H1 (cell line): Measurements from ENCODE around the gene TFAP2E. TPM values are rescaled to one million over a fixed set of nuclear protein-coding genes. Genes with fewer than 3 reads are reported as not detected.
A peak's percentile ranks its signal among the peaks of the same experiment; 100 is the strongest.
"Not testable (repeated sequence)": the region's sequence is repeated elsewhere in the genome, so short reads cannot be mapped to it uniquely, and the experiment has no call there.

Experiments used
- CTCF ChIA-PET: fragments of 300-600 bp; sonication (Branson Sonifier 250); formaldehyde crosslinking; loops from one replicate; lab custom pipeline; 2021; ENCODE audit not compliant: partially characterized antibody; lab: Charles Lee
- POLR2A ChIA-PET: fragments of 300-600 bp; sonication (Branson Sonifier 250); formaldehyde crosslinking; loops from one replicate; lab custom pipeline; 2021; ENCODE audit warnings: inconsistent platforms; ENCODE audit not compliant: partially characterized antibody; lab: Charles Lee
- DNase-seq, 2 experiments: peaks; one replicate each; pipeline versions ENCODE4 v3.0.0 to v3.0.0-alpha.2; 2010 to 2022; ENCODE audit warnings: low spot score in 2 of 2, low read depth in 1 of 2, mixed read lengths in 1 of 2
- FAIRE-seq: peaks from 2 replicates; lab custom pipeline; 2011; peaks lifted over from hg19 to GRCh38; lab: Jason Lieb, UNC
- H2AFZ ChIP-seq: 2 replicates; pipeline ENCODE4 v1.8.1; 2012; ENCODE audit warnings: low read length, inconsistent platforms
- H2AK5ac ChIP-seq: 2 replicates; pipeline ENCODE4 v1.6.1; 2013; ENCODE audit warnings: low read depth, low read length
- H2BK120ac ChIP-seq: replicated peaks from 2 replicates; pipeline ENCODE3; 2013; ENCODE audit warnings: low read depth, low read length, inconsistent platforms
- H2BK12ac ChIP-seq: 2 replicates; pipeline ENCODE4 v1.6.1; 2013; ENCODE audit warnings: low read depth, low read length
- H2BK15ac ChIP-seq: 2 replicates; pipeline ENCODE4 v1.6.1; 2013; ENCODE audit warnings: low read length
- H2BK20ac ChIP-seq: 2 replicates; pipeline ENCODE4 v1.6.1; 2013; ENCODE audit warnings: low read length
- H2BK5ac ChIP-seq: 2 replicates; pipeline ENCODE4 v1.6.1; 2013; ENCODE audit warnings: low read depth, low read length
- H3K14ac ChIP-seq: 2 replicates; pipeline ENCODE4 v1.6.1; 2013; ENCODE audit warnings: inconsistent platforms; ENCODE audit not compliant: insufficient read length
- H3K18ac ChIP-seq: 2 replicates; pipeline ENCODE4 v1.6.1; 2013; ENCODE audit warnings: low read length; ENCODE audit errors: extremely low read depth
- H3K23ac ChIP-seq: 2 replicates; pipeline ENCODE4 v1.6.1; 2013; ENCODE audit warnings: inconsistent platforms; ENCODE audit not compliant: insufficient read length
- H3K23me2 ChIP-seq: 2 replicates; pipeline ENCODE4 v1.6.1; 2013; ENCODE audit warnings: low read depth, low read length
- H3K27ac ChIP-seq: 2 replicates; pipeline ENCODE4 v1.6.1; 2011; ENCODE audit warnings: low read depth, low read length, inconsistent platforms
- H3K27me3 ChIP-seq, 4 experiments: replicated peaks in 1 of 4; 1 replicate in 1 of 4; 2 replicates in 3 of 4; pipeline versions ENCODE4 v1.6.1 to v1.8.1; 2011 to 2013; ENCODE audit warnings: low read length in 3 of 4, mild to moderate bottlenecking in 3 of 4, inconsistent platforms in 2 of 4, mixed read lengths in 2 of 4, moderate library complexity in 1 of 4; ENCODE audit not compliant: control insufficient read depth in 3 of 4, insufficient read depth in 3 of 4; ENCODE audit errors: extremely low read depth in 1 of 4
- H3K36me3 ChIP-seq, 4 experiments: 2 replicates each; pipeline versions ENCODE4 v1.6.1 to v1.8.1; 2011 to 2013; ENCODE audit warnings: mild to moderate bottlenecking in 4 of 4, low read length in 3 of 4, moderate library complexity in 2 of 4, control low read depth in 1 of 4, inconsistent platforms in 1 of 4; ENCODE audit not compliant: insufficient read depth in 4 of 4, control insufficient read depth in 2 of 4
- H3K4ac ChIP-seq: replicated peaks from 2 replicates; pipeline ENCODE3; 2013; ENCODE audit warnings: low read length, low read depth, mixed read lengths, inconsistent platforms; ENCODE audit not compliant: insufficient read length
- H3K4me1 ChIP-seq, 4 experiments: replicated peaks in 1 of 4; 1 replicate in 1 of 4; 2 replicates in 3 of 4; pipeline versions ENCODE4 v1.6.1 to v1.8.1; 2011 to 2013; ENCODE audit warnings: low read length in 3 of 4, inconsistent platforms in 2 of 4, mixed read lengths in 1 of 4; ENCODE audit not compliant: insufficient read depth in 4 of 4, control insufficient read depth in 3 of 4
- H3K4me2 ChIP-seq, 2 experiments: 2 replicates each; pipeline versions ENCODE4 v1.6.1 to v1.8.1; 2011 to 2013; ENCODE audit warnings: low read depth in 2 of 2, low read length in 2 of 2, control low read depth in 1 of 2, inconsistent platforms in 1 of 2, mild to moderate bottlenecking in 1 of 2; ENCODE audit not compliant: insufficient read depth in 1 of 2
- H3K4me3 ChIP-seq, 4 experiments: fragments of 200-600, 300-600 bp in 1 of 4; sonication (generic), shearing (Covaris generic), sonication (Bioruptor Twin) in 1 of 4; 2 replicates each; pipeline versions ENCODE4 v1.5.1 to v1.8.1; 2011 to 2016; ENCODE audit warnings: low read length in 4 of 4, low read depth in 3 of 4, control low read depth in 2 of 4, inconsistent platforms in 2 of 4, mild to moderate bottlenecking in 2 of 4, mixed read lengths in 1 of 4, moderate library complexity in 1 of 4; ENCODE audit not compliant: insufficient read depth in 2 of 4; ENCODE audit errors: extremely low read depth in 1 of 4
- H3K56ac ChIP-seq: replicated peaks from 2 replicates; pipeline ENCODE3; 2013; ENCODE audit warnings: low read depth, mild to moderate bottlenecking, mixed read lengths, low read length, inconsistent platforms; ENCODE audit not compliant: insufficient read length
- H3K79me1 ChIP-seq: 2 replicates; pipeline ENCODE4 v1.6.1; 2013; ENCODE audit warnings: low read depth, low read length, control low read depth
- H3K79me2 ChIP-seq, 2 experiments: 2 replicates each; pipeline versions ENCODE4 v1.6.1 to v1.8.1; 2012 to 2013; ENCODE audit warnings: low read length in 2 of 2, mild to moderate bottlenecking in 2 of 2, inconsistent platforms in 1 of 2; ENCODE audit not compliant: insufficient read depth in 2 of 2, control insufficient read depth in 1 of 2
- H3K9ac ChIP-seq, 4 experiments: replicated peaks in 1 of 4; 1 replicate in 1 of 4; 2 replicates in 3 of 4; pipeline versions ENCODE4 v1.6.1 to v1.8.1; 2011 to 2013; ENCODE audit warnings: low read depth in 3 of 4, low read length in 3 of 4, control low read depth in 2 of 4, mild to moderate bottlenecking in 2 of 4, moderate library complexity in 2 of 4, inconsistent platforms in 1 of 4; ENCODE audit errors: extremely low read depth in 1 of 4
- H3K9me3 ChIP-seq, 2 experiments: 2 replicates each; pipeline versions ENCODE4 v1.6.1 to v1.8.1; 2012 to 2013; ENCODE audit warnings: mild to moderate bottlenecking in 2 of 2, moderate library complexity in 2 of 2, control low read depth in 1 of 2, inconsistent platforms in 1 of 2, low read depth in 1 of 2, low read length in 1 of 2, mixed read lengths in 1 of 2; ENCODE audit not compliant: insufficient read depth in 2 of 2
- H4K20me1 ChIP-seq, 2 experiments: replicated peaks in 1 of 2; 2 replicates each; pipeline versions ENCODE3 to v1.8.1; 2011 to 2013; ENCODE audit warnings: inconsistent platforms in 2 of 2, low read length in 2 of 2, mild to moderate bottlenecking in 1 of 2; ENCODE audit not compliant: insufficient read depth in 2 of 2, control insufficient read depth in 1 of 2
- H4K5ac ChIP-seq: 2 replicates; pipeline ENCODE4 v1.6.1; 2013; ENCODE audit warnings: low read length, low read depth, mixed read lengths, inconsistent platforms; ENCODE audit not compliant: insufficient read length
- H4K8ac ChIP-seq: 2 replicates; pipeline ENCODE4 v1.8.0; 2013; ENCODE audit warnings: mild to moderate bottlenecking, moderate library complexity, low read length, inconsistent platforms; ENCODE audit not compliant: insufficient read depth; ENCODE audit errors: extremely low read depth
- H4K91ac ChIP-seq: replicated peaks from 2 replicates; pipeline ENCODE3; 2013; ENCODE audit warnings: low read length, mixed read lengths, inconsistent platforms; ENCODE audit not compliant: insufficient read length
- EZH2 ChIP-seq: fragments of 200-600 bp; sonication (generic); IDR thresholded peaks from 2 replicates; pipeline ENCODE4 v1.7.1; 2012; ENCODE audit warnings: low read depth, mild to moderate bottlenecking, moderate library complexity, low read length, inconsistent platforms; ENCODE audit not compliant: severe bottlenecking
- KDM4A ChIP-seq: IDR thresholded peaks from one replicate; pipeline ENCODE4 v1.7.1; 2012; ENCODE audit warnings: low read depth, mild to moderate bottlenecking, moderate library complexity, low read length, inconsistent platforms; ENCODE audit not compliant: severe bottlenecking
- WGBS, 2 experiments: shearing (Covaris generic) in 1 of 2; methylation state at CpG; one replicate each; pipeline versions ENCODE4 v1.1.6 to v1.1.7; 2013 to 2015; ENCODE audit warnings: low lambda C conversion rate in 2 of 2, mixed read lengths in 2 of 2, inconsistent platforms in 1 of 2, low coverage in 1 of 2, missing lambda C conversion rate in 1 of 2; ENCODE audit not compliant: insufficient replicate concordance in 2 of 2, insufficient coverage in 1 of 2, insufficient read length in 1 of 2; ENCODE audit errors: extremely low coverage in 1 of 2, missing lambda C conversion rate in 1 of 2; 5-methylcytosine and 5-hydroxymethylcytosine counted together
- polyA plus RNA-seq, 7 experiments: library from polyadenylated mRNA; depleted of rRNA in 3 of 7; stranded (reverse) in 5 of 7; unstranded in 2 of 7; fragments of >200 nt in 5 of 7; fragments of 200-250 nt in 2 of 7; gene quantifications; 1 replicate in 5 of 7; 2 replicates in 1 of 7; 4 replicates in 1 of 7; pipeline versions ENCODE4 v1.2.1 to v1.2.3, GENCODE V29; 2011 to 2013; ENCODE audit warnings: missing spikeins in 2 of 7, mixed read lengths in 2 of 7
- total RNA-seq: library from RNA; stranded (reverse); fragmentation: NEBNext Ultra II Directional; extraction: Animal tissue kit (Norgen Biotek cat#: 25700); gene quantifications from 2 replicates; pipeline ENCODE4 v1.2.1, GENCODE V29; 2021

Gene TFAP2E
- total and polyA plus RNA-seq, 2 of the 8 experiments (the other 6 are each of a cell fraction or from before 2014, with no cell fraction given) = 0.24 to 0.50 TPM

DNA sequence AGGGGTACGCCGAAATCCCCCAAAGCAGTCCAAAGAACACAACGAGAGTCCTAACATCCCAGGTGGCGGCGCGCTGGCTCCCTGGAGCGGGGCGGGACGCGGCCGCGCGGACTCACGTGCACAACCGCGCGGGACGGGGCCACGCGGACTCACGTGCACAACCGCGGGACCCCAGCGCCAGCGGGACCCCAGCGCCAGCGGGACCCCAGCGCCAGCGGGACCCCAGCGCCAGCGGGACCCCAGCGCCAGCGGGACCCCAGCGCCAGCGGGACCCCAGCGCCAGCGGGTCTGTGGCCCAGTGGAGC, 3.6 kb downstream of the TFAP2E start:
- not testable (repeated sequence) for H2AFZ ChIP-seq, H3K9me3 ChIP-seq, H3K4ac ChIP-seq, H2BK12ac ChIP-seq, H3K9ac ChIP-seq, H3K14ac ChIP-seq, H3K79me2 ChIP-seq, H3K56ac ChIP-seq, H3K23ac ChIP-seq, H2BK120ac ChIP-seq, H2BK5ac ChIP-seq, H2BK15ac ChIP-seq, H2BK20ac ChIP-seq, H3K27ac ChIP-seq, H4K5ac ChIP-seq, H2AK5ac ChIP-seq, H3K79me1 ChIP-seq, H3K18ac ChIP-seq, H4K91ac ChIP-seq, DNase-seq, FAIRE-seq
- H4K20me1 ChIP-seq = peaks cover 0 to 18% of the 10 kb centered on the region in 2 experiments
- peak overlapping the region; percentile 30 to 58 (median 46); a peak in 7 of 8 replicates for H3K4me3 ChIP-seq
- TF ChIP-seq KDM4A (peak; percentile 33), EZH2 (peak; percentile 87)
- ChIA-PET POLR2A (interaction anchor here (1.0 to 1.7 kb wide), 5 partner anchors 8 to 193 kb away, joined by 3 to 5 read pairs (median 3); partner anchors contain the start of genes C1orf216 and CLSPN), CTCF (interaction anchor here (0.6 to 8.5 kb wide), 4 partner anchors 10 to 139 kb away, joined by 3 to 81 read pairs (median 33); partner anchors contain the start of gene C1orf216)
- WGBS, 2 experiments = 7% methylated on average over 26 of the region's 37 CpGs; no CpG with 5 or more reads in 1 of the 2 experiments
- peak overlapping the region; percentile 53; the same call in 1 of the 2 replicates for H4K8ac ChIP-seq
- peaks cover 7 to 20% (median 15%) of the 10 kb centered on the region in 4 experiments for H3K4me1 ChIP-seq
- peak overlapping the region; percentile 83 to 88 for H3K4me2 ChIP-seq
- H3K36me3 ChIP-seq = peaks cover 0 to 11% (median 0%) of the 10 kb centered on the region in 4 experiments; a peak in 1 of 8 replicates
- H3K27me3 ChIP-seq = peaks cover 66 to 75% (median 73%) of the 10 kb centered on the region in 4 experiments
- peaks cover 25% of the 10 kb centered on the region for H3K23me2 ChIP-seq
